Measurements from ENCODE around the gene HES5. TPM values are rescaled to one million over a fixed set of nuclear protein-coding genes. Genes with fewer than 3 reads are reported as not detected.
"Not testable (repeated sequence)": the region's sequence is repeated elsewhere in the genome, so short reads cannot be mapped to it uniquely, and the experiment has no call there.

Gene HES5
- total RNA-seq, 1 donor from 2014 or later = not detected

DNA sequence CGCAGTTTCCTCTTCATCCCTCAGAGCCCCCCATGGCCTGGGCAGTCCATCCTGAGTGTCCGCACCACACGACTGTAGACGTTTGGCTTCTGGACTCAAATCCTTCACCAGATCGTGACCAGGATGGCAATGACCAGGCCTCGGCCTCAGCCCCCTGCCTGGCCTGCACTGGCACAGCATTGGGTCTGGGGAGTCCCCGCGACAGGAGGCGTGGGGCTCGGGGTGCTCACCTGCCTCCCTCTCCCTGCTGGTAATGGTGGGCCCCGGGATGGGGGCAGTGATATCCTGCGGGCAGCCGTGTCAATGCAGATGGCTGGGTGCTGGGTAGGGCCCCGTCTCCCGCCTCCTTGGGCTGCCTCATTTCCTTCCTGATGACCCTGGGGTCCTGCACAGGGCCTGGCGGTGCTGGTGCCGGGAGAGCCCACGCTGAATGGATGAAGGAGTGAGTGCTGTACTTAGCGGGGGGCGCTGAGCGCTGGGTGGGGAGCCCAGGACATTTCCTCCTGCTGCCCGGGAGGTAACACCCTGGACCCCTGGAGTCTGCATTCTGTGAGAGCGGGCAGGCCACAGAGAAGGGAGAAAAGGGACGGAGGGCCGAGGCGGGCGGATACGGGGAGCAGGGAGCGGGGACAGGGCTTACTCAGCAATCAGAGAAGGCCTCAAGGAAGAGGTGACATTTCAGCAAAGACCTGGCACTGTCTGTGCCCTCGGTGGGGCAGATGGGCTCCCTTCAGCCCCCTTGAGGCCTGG lies 24.0 kb upstream of the HES5 start:
- H3K4me1 Mint-ChIP-seq (ENCODE audit: unreplicated experiment) = peaks cover 22% of the 10 kb centered on the region
- no peak for DNase-seq (ENCODE audit: extremely low spot score, unreplicated experiment)
- no peaks in the 10 kb centered on the region for H3K9me3 Mint-ChIP-seq (ENCODE audit: unreplicated experiment)
- no peak overlapping the region for H3K27ac Mint-ChIP-seq (ENCODE audit: unreplicated experiment)
- H3K27me3 Mint-ChIP-seq (ENCODE audit: unreplicated experiment) = no peaks in the 10 kb centered on the region
- no peaks in the 10 kb centered on the region for H3K36me3 Mint-ChIP-seq (ENCODE audit: unreplicated experiment)
- H3K4me3 Mint-ChIP-seq (ENCODE audit: unreplicated experiment) = no peak overlapping the region
- TF ChIP-seq, protein P1, sequence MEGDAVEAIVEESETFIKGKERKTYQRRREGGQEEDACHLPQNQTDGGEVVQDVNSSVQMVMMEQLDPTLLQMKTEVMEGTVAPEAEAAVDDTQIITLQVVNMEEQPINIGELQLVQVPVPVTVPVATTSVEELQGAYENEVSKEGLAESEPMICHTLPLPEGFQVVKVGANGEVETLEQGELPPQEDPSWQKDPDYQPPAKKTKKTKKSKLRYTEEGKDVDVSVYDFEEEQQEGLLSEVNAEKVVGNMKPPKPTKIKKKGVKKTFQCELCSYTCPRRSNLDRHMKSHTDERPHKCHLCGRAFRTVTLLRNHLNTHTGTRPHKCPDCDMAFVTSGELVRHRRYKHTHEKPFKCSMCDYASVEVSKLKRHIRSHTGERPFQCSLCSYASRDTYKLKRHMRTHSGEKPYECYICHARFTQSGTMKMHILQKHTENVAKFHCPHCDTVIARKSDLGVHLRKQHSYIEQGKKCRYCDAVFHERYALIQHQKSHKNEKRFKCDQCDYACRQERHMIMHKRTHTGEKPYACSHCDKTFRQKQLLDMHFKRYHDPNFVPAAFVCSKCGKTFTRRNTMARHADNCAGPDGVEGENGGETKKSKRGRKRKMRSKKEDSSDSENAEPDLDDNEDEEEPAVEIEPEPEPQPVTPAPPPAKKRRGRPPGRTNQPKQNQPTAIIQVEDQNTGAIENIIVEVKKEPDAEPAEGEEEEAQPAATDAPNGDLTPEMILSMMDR (IDR thresholded peaks at IDR 0.05) = no peak

- not testable (repeated sequence) for DNase-seq (ENCODE audit: extremely low spot score, unreplicated experiment); H3K9me3 Mint-ChIP-seq (ENCODE audit: unreplicated experiment); H3K27ac Mint-ChIP-seq (ENCODE audit: unreplicated experiment); H3K27me3 Mint-ChIP-seq (ENCODE audit: unreplicated experiment); H3K36me3 Mint-ChIP-seq (ENCODE audit: unreplicated experiment); H3K4me3 Mint-ChIP-seq (ENCODE audit: unreplicated experiment)
- peaks cover 22% of the 10 kb centered on the region for H3K4me1 Mint-ChIP-seq (ENCODE audit: unreplicated experiment)
Measured at GRCh38 chr1:2553076-2553475, 23.0 kb upstream of the HES5 start.

DNA sequence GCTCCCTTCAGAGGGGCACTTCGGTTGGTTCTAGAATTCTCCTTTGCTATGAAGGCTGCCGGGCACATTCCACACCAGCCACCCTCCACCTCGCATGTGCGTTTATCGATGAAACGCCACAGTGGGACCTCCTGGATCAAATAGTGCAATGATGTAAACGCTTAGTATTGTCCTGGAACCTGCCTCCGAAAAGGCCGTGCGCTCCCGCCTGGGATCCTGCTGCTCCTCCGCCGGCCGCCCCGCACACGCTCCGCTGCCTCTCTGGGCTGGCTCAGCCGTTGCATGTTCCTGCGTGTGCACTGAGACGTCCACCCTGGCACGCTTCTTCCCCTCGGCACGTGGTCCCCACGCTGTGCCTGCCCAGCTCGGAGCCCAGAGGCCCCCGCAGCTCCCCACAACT lies 22.1 kb upstream of the HES5 start:
- Mint-ChIP-seq H3K4me3 (ENCODE audit: unreplicated experiment) (no peak overlapping the region), H3K4me1 (ENCODE audit: unreplicated experiment) (peaks cover 25% of the 10 kb centered on the region), H3K9me3 (ENCODE audit: unreplicated experiment) (no peaks in the 10 kb centered on the region), H3K36me3 (ENCODE audit: unreplicated experiment) (no peaks in the 10 kb centered on the region), H3K27ac (ENCODE audit: unreplicated experiment) (no peak overlapping the region), H3K27me3 (ENCODE audit: unreplicated experiment) (no peaks in the 10 kb centered on the region)
- TF ChIP-seq, protein P1 (IDR thresholded peaks at IDR 0.05) = no peak
- no peak for DNase-seq (ENCODE audit: extremely low spot score, unreplicated experiment)

DNA sequence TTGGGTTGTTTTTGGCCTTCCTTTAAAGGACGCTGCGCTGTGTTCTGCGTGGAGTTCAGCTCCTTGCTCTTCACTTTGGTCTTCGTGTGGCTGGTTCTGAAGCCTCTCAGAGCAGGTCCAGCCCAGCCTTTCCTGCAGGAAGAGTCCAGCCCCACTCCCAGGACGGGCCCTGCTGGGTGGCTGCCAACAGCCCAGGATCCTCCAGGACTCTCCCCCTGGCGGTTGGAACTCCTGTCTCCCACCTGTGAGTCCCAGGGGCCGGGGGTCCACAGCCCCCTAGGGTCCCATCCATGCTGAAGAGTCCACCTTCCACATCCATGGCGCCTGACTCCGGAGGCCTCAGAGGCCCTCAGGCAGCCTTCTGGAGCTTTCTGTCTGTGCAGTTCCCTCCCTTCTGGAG lies 21.5 kb upstream of the HES5 start:
- not testable (repeated sequence) for H3K9me3 Mint-ChIP-seq (ENCODE audit: unreplicated experiment); H3K27me3 Mint-ChIP-seq (ENCODE audit: unreplicated experiment); H3K27ac Mint-ChIP-seq (ENCODE audit: unreplicated experiment); H3K4me3 Mint-ChIP-seq (ENCODE audit: unreplicated experiment); H3K36me3 Mint-ChIP-seq (ENCODE audit: unreplicated experiment); DNase-seq (ENCODE audit: extremely low spot score, unreplicated experiment)
- H3K4me1 Mint-ChIP-seq (ENCODE audit: unreplicated experiment) = peaks cover 26% of the 10 kb centered on the region

DNA sequence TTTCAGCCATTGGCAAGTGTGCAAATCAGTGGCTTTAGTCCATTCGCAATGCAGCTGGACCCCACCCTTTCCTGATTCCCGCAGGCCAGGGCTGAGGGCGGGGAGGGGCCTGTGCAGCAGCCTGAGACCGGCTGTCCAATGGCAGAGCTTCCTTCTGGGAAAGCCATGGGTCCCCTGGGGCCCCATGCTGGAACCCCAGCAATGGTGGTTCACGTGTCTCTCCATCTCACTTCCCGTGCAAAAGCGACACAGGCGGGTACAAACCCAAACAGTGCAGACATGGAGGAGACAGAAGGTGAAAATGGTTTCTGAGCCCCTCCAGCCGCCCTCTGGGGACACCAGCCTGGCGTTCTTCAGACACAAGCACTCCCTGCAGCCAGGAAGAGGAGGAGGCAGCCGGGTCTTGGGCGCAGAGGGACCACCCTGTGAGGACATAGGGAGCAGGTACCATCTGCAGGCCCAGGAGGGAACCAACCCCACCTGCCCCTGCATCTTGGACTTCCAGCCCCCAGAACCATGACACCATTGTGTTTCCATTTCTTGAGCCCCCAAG lies 20.3 kb upstream of the HES5 start:
- DNase-seq (ENCODE audit: extremely low spot score, unreplicated experiment); H3K9me3 Mint-ChIP-seq (ENCODE audit: unreplicated experiment); H3K36me3 Mint-ChIP-seq (ENCODE audit: unreplicated experiment); H3K27me3 Mint-ChIP-seq (ENCODE audit: unreplicated experiment); H3K4me3 Mint-ChIP-seq (ENCODE audit: unreplicated experiment); H3K27ac Mint-ChIP-seq (ENCODE audit: unreplicated experiment): not testable (repeated sequence)
- peaks cover 15% of the 10 kb centered on the region for H3K4me1 Mint-ChIP-seq (ENCODE audit: unreplicated experiment)

DNA sequence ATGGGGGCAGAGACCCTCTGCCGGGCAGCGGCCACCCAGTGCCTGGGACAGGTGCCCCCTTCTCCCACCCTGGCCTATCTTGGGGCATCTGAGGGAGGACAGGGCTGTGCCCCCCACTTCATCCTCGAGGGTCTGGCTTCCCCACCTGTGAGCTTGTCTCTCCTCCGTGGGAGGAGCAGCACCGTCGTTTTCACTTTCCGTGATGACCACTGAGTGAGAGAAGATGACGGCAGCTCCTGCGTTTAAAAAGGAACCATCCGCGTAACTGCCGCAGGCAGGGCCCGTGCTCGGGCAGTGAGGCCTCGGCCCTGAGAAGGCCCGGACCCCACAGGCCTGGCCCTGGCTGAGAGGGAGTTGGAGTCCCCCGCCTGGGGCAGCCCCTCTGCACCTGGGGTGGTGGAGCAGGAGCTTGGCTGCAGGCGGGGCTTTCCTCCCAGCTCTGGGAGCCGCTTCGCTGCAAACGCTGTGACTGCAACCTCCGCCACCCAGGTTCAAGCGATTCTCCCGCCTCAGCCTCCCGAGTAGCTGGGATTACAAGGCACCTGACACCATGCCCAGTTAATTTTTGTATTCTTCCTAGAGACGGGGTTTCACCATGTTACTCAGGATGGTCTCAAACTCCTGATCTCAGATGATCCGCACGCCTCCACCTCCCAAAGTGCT lies 19.4 kb upstream of the HES5 start:
- not testable (repeated sequence) for H3K36me3 Mint-ChIP-seq (ENCODE audit: unreplicated experiment); H3K27me3 Mint-ChIP-seq (ENCODE audit: unreplicated experiment); DNase-seq (ENCODE audit: extremely low spot score, unreplicated experiment); H3K27ac Mint-ChIP-seq (ENCODE audit: unreplicated experiment); H3K9me3 Mint-ChIP-seq (ENCODE audit: unreplicated experiment); H3K4me3 Mint-ChIP-seq (ENCODE audit: unreplicated experiment)
- peaks cover 23% of the 10 kb centered on the region for H3K4me1 Mint-ChIP-seq (ENCODE audit: unreplicated experiment)

- peaks cover 29% of the 10 kb centered on the region for H3K4me1 Mint-ChIP-seq (ENCODE audit: unreplicated experiment)
Measured at GRCh38 chr1:2548068-2548589, 18.1 kb upstream of the HES5 start.

More at GRCh38 chr1:2548068-2548589, 18.1 kb upstream of the HES5 start:
- Mint-ChIP-seq H3K27me3 (ENCODE audit: unreplicated experiment) (no peaks in the 10 kb centered on the region), H3K4me3 (ENCODE audit: unreplicated experiment) (no peak overlapping the region), H3K27ac (ENCODE audit: unreplicated experiment) (no peak overlapping the region), H3K9me3 (ENCODE audit: unreplicated experiment) (no peaks in the 10 kb centered on the region), H3K36me3 (ENCODE audit: unreplicated experiment) (no peaks in the 10 kb centered on the region)
- no peak for DNase-seq (ENCODE audit: extremely low spot score, unreplicated experiment)
- TF ChIP-seq, protein P1 (IDR thresholded peaks at IDR 0.05) = peak; percentile 96
